Muscle of arm (tissue), 12 donors: ENCODE results near the gene CLCN2. TPM values are rescaled to one million over a fixed set of nuclear protein-coding genes. Genes with fewer than 3 reads are reported as not detected.

ENCODE experiments used
- DNase-seq: peaks from one replicate; pipeline ENCODE4 v3.0.0-alpha.2; 2013
- polyA plus RNA-seq, 12 donors: library from polyadenylated mRNA; unstranded; fragments of 120-200 nt; gene quantifications; one replicate each; pipeline ENCODE4 v1.2.1, GENCODE V29; 2013; ENCODE audit not compliant: insufficient read length in 12 of 12

CLCN2 gene
- polyA plus RNA-seq, 12 donors: 1.9 to 13.6 (median 3.6) TPM; not detected in 1

GRCh38 chr3:184360929-184361531 is 375 bp downstream of the CLCN2 start:
- no peak for DNase-seq

- no peak for DNase-seq
Observed at GRCh38 chr3:184360070-184360928, 1.1 kb downstream of the CLCN2 start.

- no peak for DNase-seq
Observed at GRCh38 chr3:184359610-184360009, 1.8 kb downstream of the CLCN2 start.

GRCh38 chr3:184358921-184359350 is 2.5 kb downstream of the CLCN2 start:
- no peak for DNase-seq

GRCh38 chr3:184358124-184358767 is 3.2 kb downstream of the CLCN2 start:
- no peak for DNase-seq

GRCh38 chr3:184357248-184358123 is 3.9 kb downstream of the CLCN2 start:
- DNase-seq: no peak

- DNase-seq: no peak
Observed at GRCh38 chr3:184355261-184356040, 6.0 kb downstream of the CLCN2 start.

- no peak for DNase-seq
Observed at GRCh38 chr3:184354754-184355153, 6.7 kb downstream of the CLCN2 start.

GRCh38 chr3:184354121-184354728 is 7.2 kb downstream of the CLCN2 start:
- DNase-seq: no peak

GRCh38 chr3:184353546-184353941 is 7.9 kb downstream of the CLCN2 start:
- no peak for DNase-seq

- no peak for DNase-seq
Observed at GRCh38 chr3:184352897-184353545, 8.4 kb downstream of the CLCN2 start.

GRCh38 chr3:184352149-184352785 is 9.1 kb downstream of the CLCN2 start:
- DNase-seq: no peak

GRCh38 chr3:184351511-184352148 is 9.8 kb downstream of the CLCN2 start:
- DNase-seq: no peak

- no peak for DNase-seq
Observed at GRCh38 chr3:184350618-184351017, 10.8 kb downstream of the CLCN2 start.

- no peak for DNase-seq
Observed at GRCh38 chr3:184349563-184350470, 11.6 kb downstream of the CLCN2 start.

- DNase-seq: no peak
Observed at GRCh38 chr3:184348057-184348382, 13.4 kb downstream of the CLCN2 start.

GRCh38 chr3:184347321-184348056 is 13.9 kb downstream of the CLCN2 start:
- DNase-seq: no peak
